Fibroblast of skin of abdomen (primary cell): ENCODE data around the gene SDSL.

Experiments
- DNase-seq: peaks from one replicate; pipeline ENCODE4 v3.0.0-alpha.2; 2013

The SDSL gene

DNA sequence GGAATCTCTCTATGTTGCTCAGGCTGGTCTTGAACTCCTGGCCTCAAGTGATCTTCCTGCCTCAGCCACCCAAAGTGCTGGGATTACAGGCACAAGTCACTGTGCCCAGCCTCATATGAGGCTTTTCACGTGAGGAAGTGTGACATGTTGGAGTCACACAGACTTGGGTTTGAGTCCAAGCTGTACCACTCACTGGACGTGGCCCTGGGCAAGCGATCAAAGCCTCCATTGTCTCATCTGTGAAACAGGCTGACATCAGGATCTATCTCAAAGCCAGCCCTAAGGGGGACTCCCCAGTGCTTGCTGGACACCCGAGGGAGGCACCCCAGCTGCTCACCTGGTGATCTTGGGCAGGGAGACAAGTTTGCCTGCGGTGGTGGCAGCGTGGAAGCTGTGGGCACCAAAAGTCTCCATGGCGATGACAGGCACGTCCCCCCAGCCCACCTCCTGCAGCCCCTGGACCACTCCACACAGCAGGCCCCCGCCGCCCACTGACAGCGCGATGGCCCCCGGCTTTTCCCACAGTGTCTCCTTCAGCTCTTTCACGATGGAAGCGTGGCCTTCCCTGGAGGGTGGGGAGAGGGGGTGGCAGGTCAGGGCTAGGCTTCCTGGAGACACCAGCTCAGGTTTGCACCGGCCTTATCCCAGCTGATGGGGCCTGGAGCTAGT is 25.2 kb upstream of the SDSL start:
- no peak for DNase-seq

DNA sequence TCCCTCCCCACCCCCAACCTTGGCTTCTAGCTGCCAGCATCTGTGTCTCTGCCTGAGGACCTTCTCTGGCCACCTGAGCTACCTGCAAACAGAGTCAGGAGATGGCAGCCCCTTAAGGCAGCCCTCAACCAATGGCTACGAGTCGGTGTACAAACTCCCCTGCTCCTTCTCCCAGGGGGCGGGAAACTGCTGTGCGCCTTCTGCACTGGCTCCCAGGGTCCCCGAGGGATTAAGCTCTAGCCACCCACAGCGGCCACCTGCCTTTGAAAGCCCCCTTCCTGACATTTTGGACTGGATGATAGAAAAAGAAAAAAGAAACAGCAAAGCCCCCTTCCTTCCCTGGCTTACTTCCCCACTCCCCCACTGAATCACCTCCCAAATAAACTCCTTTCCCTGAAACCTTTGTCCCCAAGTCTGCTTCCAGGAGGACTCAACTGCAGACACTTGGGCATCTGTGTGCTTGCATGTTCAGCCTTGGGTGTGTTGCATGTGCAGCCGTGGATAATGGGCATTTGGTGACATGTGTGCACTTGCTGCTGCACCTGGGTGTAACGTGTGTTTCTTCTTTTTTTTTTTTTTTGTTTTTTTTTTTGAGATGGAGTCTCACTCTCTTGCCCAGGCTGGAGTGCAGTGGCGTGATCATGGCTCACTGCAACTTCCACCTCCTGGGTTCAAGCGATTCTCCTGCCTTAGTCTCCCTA is 24.5 kb upstream of the SDSL start:
- no peak for DNase-seq

DNA sequence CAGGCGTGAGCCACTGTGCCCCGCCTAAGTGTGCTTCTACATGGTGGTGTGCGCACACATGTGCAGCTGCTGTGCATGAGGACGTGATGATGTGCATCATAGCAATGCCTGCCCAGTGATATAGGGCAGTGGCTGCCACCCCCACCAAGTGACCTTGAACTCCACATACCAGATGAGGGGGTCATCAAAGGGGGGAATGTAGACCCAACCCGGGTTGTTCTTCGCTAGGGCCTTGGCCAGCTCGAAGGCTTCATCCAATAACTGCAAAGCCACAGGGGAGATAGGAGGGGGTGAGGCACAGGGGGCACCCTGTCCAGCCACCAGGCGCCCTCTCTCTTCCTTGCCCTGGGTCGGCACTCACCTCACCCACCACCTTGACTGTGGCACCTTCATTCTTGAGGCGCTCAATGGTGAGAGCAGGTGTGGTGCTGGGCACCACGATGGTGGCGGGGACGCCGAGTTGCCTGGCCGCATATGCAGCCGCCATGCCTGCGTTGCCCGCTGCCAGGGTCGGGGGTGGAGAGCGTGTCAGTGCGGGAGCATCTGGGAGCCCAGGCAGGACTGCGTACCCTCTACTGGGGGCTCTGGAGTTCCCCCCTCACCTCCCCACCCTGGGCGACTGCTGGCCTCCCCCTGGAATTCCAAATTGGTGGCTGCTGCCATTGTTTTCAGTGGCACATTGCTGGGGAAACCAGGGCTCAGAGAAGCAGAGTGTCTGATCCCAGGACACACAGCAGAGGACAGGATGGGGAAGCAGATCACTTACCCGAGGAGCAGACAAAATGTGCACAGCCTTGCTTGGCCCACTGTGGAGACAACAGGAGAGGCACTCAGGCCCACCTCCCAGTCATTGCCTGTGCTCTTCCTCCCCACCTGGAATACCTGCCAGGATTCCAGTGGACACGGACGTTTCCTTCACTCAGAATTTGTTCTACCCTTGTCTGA is 23.6 kb upstream of the SDSL start:
- DNase-seq: no peak

DNA sequence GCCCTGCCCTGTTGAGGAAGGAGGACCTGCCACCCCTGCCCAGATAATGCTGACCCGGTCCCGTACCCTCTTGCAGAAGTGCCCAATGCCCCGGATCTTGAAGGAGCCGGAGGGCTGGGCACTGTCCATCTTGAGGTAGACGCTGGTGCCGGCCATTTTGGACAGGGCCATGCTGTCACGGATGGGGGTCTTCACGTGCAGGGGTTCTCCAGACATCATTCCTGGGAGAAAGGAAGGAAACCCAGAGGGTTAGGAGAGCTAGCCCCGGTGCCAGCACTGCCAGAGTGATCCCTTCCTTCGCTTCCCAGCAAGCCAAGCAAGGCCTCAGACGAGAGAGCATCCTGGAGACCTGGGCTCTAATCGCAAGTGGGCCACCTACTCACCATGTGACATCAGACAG is 22.7 kb upstream of the SDSL start:
- DNase-seq: no peak

DNA sequence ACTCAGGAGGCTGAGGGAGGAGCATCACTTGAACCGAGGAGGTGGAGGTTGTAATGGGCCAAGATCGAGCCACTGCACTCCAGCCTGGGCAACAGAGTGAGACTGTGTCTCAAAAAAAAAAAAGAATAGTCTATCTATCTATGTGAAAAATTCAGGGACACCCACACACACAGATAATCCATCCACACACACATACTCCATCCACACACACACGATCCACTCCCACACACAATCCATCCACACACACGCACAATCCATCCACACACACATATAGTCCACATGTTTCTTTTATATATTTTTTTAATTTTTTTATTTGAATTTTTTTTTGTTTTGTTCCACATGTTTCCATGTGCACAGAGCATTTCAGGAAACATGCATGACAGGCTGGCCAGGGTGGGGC is 21.8 kb upstream of the SDSL start:
- no peak for DNase-seq

DNA sequence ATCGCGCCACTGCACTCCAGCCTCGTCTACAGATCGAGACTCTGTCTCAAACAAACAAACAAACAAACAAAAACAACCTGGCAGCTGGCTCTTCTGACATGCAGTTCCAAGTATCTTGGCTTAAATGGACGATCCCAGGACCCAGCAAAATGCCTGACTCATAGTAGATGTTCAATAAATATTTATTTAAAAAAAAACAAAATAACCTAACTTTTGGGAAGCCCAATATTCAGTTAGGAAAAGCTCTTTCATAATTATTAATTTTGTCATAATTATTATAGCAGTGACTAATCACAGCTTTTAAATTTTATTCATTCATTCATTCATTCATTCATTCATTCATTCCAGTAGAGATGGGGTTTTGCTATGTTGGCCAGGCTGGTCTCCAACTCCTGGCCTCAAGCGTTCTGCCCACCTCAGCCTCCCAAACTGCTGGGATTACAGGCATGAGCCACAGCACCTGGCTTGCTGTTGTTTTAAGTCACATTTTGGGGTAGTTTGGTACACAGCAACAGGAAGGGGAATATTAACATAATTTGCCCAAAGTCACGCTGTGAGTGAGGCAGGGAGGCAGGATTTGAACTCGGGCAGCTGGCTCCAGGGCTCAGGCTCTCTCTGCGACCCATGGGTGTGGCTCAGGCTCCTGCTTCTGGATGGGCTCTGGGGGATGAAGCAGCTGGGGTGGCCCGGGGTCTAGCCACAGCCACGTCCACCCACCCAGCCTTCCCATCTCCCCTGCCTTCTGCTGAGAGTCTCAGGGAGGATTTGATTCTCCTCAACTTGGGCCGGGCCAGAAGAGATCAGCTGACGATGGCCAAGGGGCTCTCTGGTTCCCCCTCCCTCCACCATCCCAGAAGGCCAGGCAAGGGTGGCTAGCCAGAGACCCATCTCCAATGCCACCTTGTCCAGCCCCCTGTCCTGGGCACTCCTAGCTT is 20.8 kb upstream of the SDSL start:
- no peak for DNase-seq

DNA sequence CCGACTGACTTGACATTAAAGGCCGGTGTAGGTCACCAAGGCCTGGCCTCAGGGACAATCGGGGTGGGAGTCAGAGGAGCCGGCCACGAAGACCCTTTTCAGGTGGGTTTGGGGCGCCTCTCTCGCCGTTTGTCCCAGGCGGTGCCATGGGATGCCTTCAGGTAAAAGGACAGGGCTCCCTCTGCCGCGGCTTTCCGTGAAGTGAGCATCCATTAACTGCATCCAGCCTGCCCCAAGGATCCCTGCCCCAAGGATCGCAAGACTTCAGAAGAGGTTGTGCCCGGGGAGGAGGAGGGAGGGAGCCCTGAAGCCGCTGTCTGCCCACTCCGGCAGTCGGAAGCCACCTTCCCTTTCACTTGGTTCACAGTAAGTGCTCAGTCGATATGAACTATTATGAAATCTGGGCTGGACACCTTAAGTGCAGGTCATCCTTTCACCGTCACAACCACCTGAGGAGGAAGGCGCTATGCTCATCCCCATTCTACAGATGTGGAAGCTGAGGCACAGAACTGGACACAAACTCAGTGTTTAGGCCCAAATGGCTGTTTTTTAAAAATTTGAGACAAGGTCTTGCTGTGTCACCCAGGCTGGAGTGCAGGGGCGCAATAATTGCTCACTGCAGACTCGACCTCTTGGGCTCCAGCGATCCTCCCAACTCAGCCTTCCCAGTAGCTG is 19.5 kb upstream of the SDSL start:
- DNase-seq: no peak

DNA sequence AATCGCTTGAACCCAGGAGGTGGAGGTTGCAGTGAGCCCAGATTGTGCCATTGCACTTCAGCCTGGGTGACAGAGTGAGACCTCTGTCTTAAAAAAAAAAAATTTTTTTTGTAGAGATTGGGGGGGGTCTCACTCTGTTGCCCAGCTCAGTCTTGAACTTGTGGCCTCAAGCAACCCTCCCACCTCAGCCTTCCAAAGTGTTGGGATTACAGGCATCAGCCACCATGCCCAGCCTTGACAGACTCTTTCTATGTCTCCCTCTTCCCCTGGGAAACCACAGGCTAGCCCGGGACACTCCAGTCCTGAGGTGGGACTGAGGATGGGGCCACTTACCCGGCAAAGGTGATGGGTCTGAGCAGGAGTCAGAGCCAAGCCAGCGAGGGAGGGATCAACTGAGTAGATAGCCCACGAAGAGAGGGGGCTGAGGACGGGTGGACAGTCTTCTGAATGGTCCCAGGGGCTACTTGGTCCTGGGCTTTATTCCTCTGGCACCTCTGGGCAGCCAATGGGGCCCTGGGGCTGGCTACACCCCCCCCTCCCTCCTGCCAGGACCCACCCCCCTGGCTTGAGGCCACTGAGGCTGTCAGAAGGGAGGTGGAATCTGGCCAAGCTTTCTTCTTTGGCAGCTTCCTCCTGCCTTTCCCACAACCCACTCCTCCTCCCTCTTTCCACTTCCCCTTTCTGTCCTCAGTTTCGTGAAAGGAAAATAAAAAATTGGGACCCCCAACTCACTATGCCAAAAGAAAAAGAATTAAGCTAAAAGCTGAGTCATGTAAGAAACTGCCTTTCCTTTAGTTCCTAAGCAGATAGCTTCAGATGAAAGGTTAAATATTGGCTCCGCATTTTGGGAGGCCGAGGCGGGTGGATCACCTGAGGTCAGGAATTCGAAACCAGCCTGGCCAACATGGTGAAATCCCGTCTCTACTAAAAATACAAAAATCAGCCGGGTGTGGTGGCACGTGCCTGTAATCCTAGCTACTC is 18.5 kb upstream of the SDSL start, which contains the start of gene SDS:
TSS of gene SDS (minus strand) at position 453 of the 981 bp plus-strand sequence. CDS start 4,179 bp downstream, outside the sequence.
- DNase-seq: peak; percentile 33

DNA sequence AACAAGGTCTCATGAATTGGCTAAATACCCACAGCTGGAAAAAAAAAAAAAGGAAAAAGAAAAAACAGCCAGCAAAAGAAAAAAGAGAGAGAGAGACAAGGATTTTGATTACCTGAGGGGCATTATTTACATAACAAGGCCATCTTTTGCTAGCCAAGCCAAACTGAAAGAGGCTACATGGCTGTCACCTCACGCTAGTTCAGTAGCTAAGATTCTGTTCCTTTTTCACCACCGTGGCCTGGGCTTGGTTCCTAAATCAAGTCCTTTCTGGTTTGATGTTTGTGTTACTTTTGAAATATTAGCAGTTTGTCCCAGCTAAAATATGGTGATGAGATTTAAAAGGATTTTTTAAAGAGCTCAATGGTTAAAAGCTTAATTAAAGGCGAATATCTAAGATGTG is 16.5 kb upstream of the SDSL start:
- DNase-seq: no peak

DNA sequence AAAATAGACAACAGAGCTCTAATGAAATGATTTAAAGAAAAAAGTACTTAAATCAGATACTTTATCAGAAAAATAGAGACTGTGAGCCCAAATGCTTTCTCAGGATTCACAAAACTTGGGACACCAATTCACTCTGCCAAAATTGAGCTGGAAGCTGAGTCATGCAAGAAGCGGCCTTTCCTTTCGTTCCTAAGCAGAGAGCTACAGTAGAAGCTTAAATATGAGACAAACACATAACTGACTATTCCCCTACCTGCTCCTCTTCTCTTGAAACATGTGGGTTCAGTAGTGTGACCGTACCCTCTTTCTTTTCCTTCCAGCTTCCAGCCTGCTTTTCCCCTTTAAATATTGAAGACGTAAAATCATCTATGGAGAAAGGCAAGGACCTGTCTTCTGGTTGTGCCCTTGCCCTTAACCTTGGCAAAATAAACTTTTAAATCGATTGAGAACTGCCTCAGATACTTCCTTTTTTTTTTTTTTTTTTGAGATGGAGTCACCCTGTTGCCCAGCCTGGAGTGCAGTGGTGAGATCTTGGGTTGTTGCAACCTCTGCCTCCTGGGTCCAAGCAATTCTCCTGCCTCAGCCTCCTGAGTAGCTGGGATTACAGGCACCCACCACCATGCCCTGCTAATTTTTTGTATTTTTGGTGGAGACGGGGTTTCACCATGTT is 14.1 kb upstream of the SDSL start:
- peak; percentile 25 for DNase-seq

DNA sequence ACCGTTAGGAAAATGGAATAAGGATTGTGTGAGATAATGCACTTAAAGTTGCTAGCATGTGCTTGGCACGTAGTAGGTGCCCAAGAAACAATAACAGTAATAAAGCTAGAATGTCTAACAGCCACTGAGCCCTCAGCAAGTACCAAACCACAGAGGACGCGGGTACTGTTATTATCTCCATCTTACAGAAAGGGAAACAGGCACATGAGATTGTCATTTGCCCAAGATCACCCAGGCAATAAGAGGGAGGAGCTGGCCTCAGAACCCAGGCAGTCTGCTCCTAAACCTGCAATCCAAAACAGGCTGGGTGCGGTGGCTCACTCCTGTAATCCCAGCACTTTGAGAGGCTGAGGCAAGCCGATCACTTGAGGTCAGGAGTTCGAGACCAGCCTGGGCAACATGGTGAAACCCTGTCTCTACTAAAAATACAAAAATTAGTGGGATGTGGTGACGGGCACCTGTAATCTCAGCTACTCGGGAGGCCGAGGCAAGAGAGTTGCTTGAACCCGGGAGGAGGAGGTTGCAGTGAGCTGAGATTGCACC is 13.4 kb upstream of the SDSL start:
- DNase-seq: no peak

DNA sequence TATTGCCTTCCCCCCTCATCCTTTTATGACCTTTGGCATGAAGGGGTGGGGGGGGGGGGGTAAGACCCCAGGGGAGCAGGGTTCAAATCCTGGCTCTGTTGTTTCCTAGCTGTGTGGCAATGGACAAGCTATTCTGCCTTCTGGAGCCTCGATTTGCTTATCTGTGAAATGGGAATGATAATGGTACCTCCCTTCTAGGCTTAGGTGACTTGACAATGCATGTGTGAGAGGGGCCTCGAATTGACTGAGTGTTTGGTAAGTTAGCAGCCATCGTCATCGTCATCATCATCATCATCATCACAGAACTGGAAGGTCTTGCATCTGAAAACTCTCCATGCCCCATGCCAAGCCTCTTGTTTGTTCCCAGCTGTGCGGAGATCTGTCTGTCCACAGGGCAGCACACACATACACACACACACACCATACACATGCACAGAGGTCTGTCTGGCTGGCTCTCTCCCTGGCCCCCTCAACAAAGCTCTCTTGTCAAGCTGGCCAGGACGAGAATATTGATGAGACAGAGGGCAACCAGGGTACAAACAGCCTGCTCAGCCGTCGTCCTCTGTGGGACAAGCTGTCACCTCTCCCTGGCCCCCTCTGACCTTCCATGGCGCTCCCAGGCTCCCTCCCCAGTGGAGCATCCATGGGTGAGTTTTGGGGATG is 12.6 kb upstream of the SDSL start:
- no peak for DNase-seq

DNA sequence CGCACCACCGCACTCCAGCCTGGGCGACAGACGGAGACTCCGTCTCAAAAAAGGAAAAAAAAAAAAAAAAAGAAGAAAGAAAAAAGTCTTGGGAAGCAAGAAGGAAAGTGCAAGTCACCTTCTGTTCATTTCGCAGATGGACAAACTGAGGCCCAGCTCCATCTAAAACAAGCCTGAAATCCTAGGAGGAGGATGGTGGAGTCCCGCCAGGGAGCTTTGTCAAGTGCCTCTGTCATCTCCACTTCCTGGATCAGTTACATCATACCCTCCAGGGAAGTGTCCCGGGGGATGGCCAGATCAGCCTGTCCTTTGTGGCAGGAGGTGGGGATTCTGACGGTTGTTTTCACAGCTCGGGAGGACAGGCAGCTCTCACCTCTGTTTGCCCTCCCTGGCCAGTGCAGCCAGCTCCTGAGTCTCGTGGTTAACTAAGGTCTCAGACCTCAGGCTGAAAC is 8.7 kb upstream of the SDSL start:
- peak; percentile 16 for DNase-seq

DNA sequence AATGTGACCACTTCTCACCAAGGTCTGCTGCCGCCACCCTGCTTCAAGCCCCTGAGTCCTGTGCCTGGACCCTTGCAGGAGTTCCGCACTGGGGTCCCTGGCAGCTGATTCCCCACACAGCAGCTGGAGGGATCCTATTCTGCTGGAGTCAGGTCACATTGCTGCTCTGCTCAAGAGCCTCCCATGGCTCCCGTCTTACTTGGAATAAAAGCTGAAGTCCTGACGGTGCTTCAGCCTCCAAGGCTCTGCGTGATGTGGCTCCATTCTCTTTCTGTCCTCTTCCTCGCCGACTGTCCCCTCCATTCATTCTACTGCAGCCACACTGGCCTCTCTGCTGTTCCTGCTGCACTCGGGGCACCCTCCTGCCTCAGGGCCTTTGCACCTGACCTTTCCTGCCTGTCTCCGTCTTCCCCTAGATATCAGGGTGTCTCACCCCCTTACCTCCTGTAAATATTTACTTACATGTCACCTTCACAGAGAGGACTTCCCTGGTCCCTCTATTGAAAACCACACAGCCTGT is 7.6 kb upstream of the SDSL start:
- no peak for DNase-seq

DNA sequence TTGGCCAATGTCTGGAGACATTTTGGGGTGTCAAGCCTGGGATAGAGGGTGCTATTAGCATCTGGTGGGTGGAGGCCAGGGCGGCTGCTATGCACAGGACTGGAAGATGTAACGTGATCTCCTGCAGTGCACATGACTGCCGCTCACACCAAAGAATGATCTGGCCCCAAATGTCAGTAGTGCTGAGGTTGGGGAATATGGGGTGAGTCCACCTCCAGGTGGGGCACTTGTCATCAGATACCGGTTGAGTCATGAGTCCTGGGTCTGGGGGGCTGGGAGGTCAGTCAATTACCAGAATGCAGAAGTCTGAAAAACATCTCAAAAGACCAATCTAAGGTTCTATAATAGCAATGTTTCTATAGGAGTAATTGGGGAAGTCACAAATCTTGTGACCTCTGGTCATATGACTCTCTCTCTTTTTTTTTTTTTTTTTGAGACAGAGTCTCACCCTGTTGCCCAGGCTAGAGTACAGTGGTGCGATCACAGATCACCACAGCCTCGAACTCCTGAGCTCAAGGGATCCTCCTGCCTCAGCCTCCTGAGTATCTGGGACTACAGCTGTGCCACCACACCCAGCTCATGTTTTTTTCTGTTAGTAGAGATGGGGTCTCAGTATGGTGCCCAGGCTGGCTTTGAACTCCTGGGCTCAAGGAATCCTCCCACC is 6.0 kb upstream of the SDSL start:
- DNase-seq: no peak

DNA sequence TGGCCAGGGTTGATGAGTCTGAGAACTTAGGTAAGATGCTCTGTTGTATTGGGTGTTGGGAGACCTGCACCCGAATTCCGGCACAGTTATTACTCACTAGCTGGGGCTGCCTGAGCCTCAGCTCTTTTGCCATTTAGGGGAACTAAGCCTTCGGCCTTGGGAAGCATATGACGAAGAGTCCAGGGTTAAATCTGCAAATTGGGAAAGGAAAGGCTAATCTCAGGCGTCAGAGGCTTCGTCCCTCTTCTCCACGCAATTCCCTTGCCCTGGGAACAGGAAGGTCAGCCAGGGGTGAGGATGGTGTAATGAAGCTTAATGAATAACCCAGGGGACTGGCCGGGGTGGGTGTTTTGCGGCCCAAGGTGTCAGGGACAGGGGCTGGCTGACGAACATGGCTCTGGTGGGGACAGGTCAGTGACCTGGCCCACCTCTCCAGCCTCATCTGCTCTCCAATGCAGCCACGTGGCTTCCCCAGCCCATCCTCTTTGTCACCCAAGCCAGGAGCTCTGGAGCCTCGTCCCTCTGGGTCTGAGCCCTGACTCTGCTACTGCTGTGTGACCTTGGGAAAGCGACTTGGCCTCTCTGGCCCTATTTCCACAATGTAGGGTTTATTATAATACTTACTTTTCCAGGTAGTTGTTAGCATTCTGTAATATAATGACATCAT is 3.8 kb upstream of the SDSL start:
- no peak for DNase-seq

DNA sequence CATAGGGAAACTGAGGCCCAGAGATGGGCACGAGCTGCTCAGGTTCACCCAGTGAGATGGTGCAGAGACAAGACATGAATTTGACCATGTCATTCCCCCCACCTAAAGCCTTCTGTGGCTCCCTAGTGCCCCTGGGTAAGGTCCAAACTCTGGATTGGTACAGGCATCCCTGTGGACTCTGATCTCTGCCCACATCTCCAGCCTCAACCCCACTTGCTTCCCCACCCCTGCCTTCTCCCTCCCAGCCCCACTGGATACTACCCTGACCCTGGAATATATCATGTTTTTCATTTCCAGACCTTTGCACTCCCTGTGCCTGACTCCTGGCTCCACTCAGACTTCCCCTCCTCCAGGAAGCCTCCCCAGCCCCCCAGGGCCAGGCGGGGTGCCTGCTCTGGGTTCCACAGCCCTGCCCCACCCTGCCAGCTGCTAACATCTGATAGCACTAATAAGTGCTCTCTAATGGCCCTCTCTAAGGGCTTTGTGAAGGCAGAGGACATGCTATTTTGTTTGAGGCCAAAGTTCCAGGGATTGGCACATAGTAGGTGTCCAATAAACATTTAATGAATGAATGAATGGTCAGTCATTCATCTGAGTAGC is 1.1 kb upstream of the SDSL start:
- no peak for DNase-seq
